ENCODE results near the gene ZFR2. TPM values are rescaled to one million over a fixed set of nuclear protein-coding genes. Genes with fewer than 3 reads are reported as not detected.

Gene ZFR2
- total RNA-seq, 1 donor from 2014 or later: not detected

- DNase-seq: no peak
These were observed 4.3 kb upstream of the ZFR2 start for GRCh38 chr19:3873151-3873550.

GRCh38 chr19:3867971-3868769 lies 668 bp downstream of the ZFR2 start:
- no peak for DNase-seq

GRCh38 chr19:3866910-3867638 lies 1.8 kb downstream of the ZFR2 start:
- no peak for DNase-seq

GRCh38 chr19:3863648-3864047 lies 5.2 kb downstream of the ZFR2 start:
- no peak for DNase-seq

DNA sequence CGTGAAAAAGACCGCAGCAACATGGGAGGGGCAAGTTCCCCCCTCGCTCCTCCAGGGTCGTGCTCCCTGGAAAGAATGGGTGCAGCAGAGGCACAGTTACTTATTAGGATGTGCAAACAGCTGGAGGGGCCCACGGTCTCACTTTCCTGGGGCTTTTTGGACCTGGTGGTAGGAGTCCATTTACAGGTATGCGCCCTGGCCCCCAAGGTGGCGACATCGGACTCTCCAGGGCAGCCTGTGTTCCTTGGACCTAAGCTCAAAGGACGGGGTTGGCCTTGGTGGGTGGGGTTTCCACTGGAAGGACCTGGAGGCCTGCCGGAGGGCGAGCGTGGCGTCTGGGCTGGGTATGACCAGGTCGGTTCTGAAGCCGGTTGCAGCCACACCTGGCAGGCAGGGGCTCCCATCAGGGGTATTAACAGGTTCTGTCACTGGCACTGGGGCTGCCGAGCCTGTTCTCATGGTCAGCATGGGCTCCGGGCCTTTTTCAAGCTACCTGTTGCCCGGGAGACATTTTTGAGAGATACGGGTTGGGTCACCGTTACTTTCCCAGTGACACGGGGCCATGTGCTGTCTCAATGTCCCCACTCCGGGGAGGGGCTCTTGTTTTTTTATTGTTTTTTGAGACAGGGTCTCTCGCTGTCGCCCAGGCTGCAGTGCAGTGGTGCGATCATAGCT lies 5.9 kb downstream of the ZFR2 start:
- DNase-seq: no peak

DNA sequence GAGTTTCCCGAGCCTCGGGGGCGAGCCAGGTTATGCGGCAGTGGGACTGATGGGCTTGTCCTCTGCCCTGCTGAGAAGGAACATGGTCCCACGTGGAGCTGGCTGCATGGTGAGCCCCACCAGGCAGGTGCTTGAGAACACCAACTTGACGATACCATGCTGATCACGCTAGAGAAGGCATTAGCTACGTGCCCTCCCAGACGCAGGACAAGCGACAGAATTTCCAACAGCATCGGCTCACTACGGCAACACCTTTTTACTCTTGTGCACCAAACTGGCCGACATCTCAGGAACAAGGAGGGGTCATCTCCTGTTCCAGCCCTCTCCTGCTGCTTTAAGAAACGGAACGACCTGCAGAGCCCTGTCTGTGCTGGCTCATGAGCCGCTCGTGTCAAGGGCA lies 8.3 kb downstream of the ZFR2 start:
- no peak for DNase-seq

GRCh38 chr19:3857449-3858003 lies 11.3 kb downstream of the ZFR2 start:
- no peak for DNase-seq

DNA sequence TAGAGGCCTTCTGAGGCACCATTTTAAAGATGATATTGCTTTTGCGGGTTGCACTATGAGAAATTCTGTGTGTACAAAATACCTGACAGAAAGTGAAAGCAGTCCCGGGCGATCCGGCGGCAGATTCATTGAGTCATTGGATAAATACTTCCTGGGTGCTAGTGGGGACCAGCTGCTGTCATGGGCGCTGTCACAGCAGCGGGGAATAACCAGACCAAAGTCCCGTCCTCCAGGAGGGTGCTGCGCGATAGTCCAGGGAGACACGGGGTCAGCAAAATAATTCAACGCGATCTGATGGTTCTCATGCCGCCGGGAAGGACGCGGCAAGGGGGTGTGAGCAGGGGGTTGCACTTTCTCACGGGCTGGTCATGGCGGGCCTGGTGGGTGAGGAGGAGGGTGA lies 13.5 kb downstream of the ZFR2 start:
- no peak for DNase-seq

DNA sequence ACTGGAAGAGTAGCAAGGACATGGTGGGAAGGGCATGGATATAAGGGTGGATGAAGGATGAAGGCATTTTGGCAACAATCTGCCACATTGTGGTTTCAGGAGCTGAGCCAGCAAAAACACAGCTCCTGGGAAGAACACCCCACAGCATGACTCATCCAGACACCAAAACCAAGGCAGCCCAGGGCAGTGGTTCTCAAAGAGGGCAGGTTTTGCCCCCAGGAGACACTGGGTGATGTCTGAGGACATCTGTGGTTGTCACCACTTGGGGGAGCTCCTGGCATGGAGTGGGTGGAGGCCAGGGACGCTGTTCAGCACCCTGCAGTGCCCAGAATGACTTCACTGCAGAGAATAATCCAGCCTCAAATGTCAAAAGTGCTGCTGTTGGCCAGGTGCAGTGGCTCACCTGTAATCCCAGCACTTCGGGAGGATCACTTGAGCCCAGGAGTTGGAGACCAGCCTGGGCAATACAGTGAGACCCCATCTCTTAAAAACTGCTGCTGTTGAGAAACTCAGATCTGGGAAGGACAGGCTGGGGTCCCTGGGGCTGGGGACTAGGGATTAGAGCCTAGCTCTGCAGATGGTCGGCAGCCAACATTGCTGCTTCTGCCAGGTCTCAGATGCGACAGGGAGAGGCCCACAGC lies 16.1 kb downstream of the ZFR2 start:
- DNase-seq: no peak

- no peak for DNase-seq
These were observed 16.7 kb downstream of the ZFR2 start for GRCh38 chr19:3852177-3852511.

DNA sequence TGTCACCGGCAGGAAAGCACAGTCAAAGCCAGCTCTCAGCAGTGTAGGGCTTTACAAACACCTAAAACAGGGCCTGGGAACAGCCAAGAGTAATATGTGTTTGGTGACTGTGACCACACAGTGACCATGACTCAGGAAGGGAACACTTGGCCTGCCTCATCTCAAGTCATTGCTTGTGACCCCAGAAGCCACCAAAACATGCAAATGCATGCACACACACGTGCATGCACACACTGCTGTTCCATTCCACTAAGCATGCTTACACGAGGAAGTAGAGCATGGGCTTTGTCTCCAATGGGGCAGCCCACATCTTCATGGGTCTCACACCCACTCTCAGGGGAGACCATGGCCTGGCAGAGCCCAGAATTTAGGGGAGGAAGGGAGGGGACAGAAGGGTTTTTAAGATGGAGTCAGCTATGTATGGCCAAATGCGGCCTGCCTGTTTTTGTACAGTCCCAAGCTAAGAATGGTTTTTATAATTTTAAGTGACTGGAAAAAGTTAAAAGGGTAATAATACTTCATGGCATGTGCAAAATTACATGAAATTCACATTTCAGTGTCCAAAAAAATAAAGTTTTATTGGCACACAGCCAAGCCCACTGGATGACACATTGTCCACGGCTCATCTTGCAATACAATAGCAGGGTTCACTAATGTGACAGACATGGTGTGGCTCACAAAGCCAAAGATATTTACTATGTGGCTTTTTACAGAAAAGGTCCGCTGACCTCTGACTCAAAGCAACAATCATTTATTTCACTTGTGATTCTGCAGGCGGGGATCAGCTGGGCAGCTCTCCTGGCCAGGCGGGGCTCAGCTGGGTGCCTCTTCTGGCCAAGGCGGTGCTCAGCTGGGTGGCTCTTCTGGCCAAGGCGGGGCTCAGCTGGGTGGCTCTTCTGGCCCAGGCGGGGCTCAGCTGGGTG lies 17.3 kb downstream of the ZFR2 start:
- no peak for DNase-seq

- no peak for DNase-seq
These were observed 18.4 kb downstream of the ZFR2 start for GRCh38 chr19:3850320-3850972.

- DNase-seq: no peak
These were observed 19.1 kb downstream of the ZFR2 start for GRCh38 chr19:3849787-3850186.

GRCh38 chr19:3849092-3849491 lies 19.7 kb downstream of the ZFR2 start:
- DNase-seq: no peak

DNA sequence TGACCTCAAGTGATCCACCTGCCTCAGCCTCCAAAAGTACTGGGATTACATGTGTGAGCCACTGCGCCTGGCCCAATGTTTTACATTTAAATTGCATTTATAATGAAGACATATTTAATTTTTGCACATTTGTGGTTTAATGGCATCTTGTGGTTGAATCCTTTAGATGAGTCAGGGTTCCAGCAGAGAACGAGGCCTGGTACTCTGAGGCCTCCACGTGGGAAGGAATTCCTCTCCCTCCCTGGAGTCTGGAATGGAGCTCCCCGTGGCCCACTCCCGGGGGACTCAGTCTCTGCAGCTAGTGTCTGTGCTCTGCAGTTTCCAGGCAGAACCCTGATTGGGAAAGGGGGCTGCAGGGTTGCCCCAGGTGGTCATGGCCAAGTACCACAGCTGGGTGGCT lies 24.2 kb downstream of the ZFR2 start:
- DNase-seq: no peak

- no peak for DNase-seq
These were observed 25.9 kb downstream of the ZFR2 start for GRCh38 chr19:3842948-3843347.

DNA sequence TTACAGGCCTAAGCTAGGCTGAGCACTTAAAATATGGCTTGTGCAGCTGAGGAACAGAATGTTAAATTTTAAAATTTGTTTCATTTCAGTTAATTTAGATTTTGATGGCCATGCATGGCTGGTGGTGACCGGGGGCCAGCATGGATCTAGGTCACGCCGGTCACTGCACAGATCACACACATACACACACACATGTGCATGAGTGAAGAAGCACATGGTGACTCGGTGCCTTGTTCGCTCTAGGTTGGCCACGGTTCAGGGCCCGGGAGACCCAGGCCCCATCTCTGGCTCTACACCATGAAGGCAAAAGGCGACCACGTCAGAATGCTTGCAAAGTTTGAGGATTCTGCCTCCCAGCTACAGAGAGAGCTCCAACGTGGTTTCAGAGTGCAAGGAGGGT lies 28.0 kb downstream of the ZFR2 start:
- no peak for DNase-seq

DNA sequence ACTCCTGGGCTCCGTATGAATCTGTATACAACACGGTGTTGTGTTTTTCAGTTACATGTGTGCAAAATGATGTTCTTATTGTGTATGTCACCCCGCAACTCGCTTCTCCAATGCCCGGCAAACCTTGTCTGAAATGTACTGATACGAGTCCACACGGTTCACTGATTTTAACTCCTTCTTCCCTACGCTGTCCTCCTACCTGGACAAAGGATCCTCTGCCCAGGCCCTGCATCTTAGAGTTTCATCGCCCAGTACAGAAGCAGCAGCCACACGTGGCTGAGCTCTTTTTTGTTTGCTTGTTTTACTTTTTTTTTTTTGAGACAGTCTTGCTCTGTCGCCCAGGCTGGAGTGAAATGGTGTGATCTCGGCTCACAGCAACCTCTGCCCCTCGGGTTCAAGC lies 28.9 kb downstream of the ZFR2 start:
- no peak for DNase-seq

GRCh38 chr19:3838661-3839060 lies 30.2 kb downstream of the ZFR2 start:
- DNase-seq: no peak

DNA sequence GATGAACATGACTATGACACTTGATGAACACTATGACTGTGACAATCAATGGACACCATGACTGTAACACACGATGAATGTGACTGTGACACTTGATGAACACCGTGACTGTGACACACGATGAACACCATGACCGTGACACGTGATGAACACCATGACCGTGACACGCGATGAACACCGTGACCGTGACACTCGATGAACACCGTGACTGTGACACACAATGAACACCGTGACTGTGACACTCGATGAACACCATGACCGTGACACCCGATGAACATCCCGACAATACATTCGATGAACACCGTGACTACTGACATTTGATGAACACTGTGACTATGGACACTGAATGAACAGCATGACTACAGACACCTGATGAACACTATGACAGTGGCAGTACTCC lies 30.9 kb downstream of the ZFR2 start:
- DNase-seq: no peak

DNA sequence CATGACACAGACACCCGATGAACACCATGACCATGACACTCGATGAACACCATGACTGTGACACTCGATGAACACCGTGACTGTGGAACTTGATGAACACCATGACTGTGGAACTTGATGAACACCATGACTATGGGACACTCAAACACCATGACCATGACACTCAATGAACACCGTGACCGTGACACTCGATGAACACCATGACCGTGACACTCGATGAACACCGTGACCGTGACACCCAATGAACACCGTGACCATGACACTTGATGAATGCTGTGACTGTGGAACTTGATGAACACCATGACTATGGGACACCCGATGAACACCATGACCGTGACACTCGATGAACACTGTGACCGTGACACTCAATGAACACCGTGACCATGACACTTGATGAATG lies 31.5 kb downstream of the ZFR2 start:
- no peak for DNase-seq

Measured in tongue (tissue), 2 donors.